Activated T-cell treated with anti-CD3 and anti-CD28 coated beads, Interleukin-2, amount 50 U/mL, for 72 hours (primary cell): ENCODE results near the gene SIRT5. TPM values are rescaled to one million over a fixed set of nuclear protein-coding genes. Genes with fewer than 3 reads are reported as not detected.

Experiments
- ATAC-seq, 2 donors: fragments of 150-1000 bp; cut with Tn5 transposase; replicated peaks in 1 of 2; 2 replicates each; pipeline ENCODE4 v1.10.0; 2021; ENCODE audit warnings: moderate library complexity in 2 of 2, mild to moderate bottlenecking in 1 of 2
- DNase-seq, 2 donors: peaks; one replicate each; pipeline ENCODE4 v3.0.0; 2021 to 2022; ENCODE audit warnings: mixed read lengths in 1 of 2
- H3K27ac Mint-ChIP-seq: one replicate; pipeline ENCODE4 v1.8.0; 2022; ENCODE audit warnings: mild to moderate bottlenecking, moderate library complexity, mixed read lengths
- H3K27me3 Mint-ChIP-seq: one replicate; pipeline ENCODE4 v1.8.0; 2022; ENCODE audit warnings: low read depth, mixed read lengths
- H3K36me3 Mint-ChIP-seq, 2 donors: one replicate each; pipeline ENCODE4 v1.8.0; 2022; ENCODE audit warnings: mixed read lengths in 2 of 2, mild to moderate bottlenecking in 1 of 2; ENCODE audit not compliant: insufficient read depth in 2 of 2
- H3K4me1 Mint-ChIP-seq: one replicate; pipeline ENCODE4 v1.8.0; 2022; ENCODE audit warnings: low read depth, mixed read lengths
- H3K4me3 Mint-ChIP-seq, 2 donors: one replicate each; pipeline ENCODE4 v1.8.0; 2022; ENCODE audit warnings: mild to moderate bottlenecking in 2 of 2, mixed read lengths in 2 of 2, moderate library complexity in 2 of 2
- H3K9me3 Mint-ChIP-seq, 2 donors: one replicate each; pipeline ENCODE4 v1.8.0; 2022; ENCODE audit warnings: mixed read lengths in 2 of 2
- total RNA-seq, 2 donors: library from RNA; stranded (reverse); gene quantifications; one replicate each; pipeline ENCODE4 v1.2.3, GENCODE V29; 2022

The SIRT5 gene
- total RNA-seq, 2 donors from 2014 or later = 12.2 to 14.3 TPM

DNA sequence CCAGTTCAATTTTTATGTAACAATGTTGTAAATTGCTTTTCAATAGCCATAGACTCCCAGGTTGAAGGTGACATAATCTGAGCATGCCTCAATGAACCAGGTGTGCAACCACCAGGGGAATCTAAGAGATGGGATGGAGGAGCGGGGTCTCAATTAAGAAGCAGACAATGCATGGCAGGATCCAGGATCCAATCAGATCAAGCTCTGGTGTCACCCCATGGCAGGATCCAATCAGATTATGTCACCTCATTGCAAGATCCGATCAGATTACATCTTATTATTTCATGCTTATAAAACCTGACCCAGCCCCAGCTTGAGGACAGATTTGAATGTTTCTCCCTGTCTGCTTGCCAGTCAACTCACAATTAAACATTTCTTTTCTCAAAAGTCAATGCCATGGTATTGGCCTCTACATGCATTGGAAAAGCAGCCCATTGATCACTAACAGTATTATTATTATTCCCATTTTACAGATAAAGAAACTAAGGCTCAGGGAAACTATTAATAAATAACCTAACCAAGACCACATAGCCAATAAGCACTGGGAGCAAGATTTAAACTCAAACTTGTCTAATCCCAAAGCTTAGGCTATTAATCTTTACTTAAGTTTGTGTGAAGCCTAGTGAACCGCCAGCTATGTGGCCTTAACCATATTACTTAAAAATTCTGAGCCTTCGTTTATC lies 14.3 kb upstream of the SIRT5 start:
- no peak overlapping the region for H3K4me3 Mint-ChIP-seq
- no peaks in the 10 kb centered on the region for H3K27me3 Mint-ChIP-seq
- no peak overlapping the region for H3K27ac Mint-ChIP-seq
- ATAC-seq = no peak
- DNase-seq = no peak
- H3K9me3 Mint-ChIP-seq = no peaks in the 10 kb centered on the region
- H3K4me1 Mint-ChIP-seq = no peaks in the 10 kb centered on the region
- no peaks in the 10 kb centered on the region for H3K36me3 Mint-ChIP-seq

DNA sequence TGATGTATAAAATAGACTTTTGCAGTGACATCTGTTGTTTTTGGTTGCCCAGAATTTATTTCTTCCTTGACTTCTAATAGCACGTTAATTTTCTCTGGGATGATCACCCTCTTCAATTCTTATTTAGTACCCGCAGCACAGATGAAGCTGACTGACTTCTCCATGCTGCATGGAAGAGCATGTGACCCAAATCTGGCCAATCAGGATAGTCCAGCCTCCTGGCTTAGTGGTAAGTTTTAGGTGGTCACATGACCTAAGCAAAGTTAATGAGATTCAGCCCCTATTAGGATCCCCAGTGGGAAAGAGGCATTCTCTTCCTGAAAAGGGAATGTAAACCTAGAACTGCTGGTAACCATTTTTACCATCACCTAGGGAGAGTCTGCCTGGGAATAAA lies 13.8 kb upstream of the SIRT5 start:
- Mint-ChIP-seq H3K4me1 (no peaks in the 10 kb centered on the region), H3K36me3 (no peaks in the 10 kb centered on the region), H3K27ac (no peak overlapping the region), H3K4me3 (no peak overlapping the region), H3K9me3 (no peaks in the 10 kb centered on the region), H3K27me3 (no peaks in the 10 kb centered on the region)
- DNase-seq = no peak
- no peak for ATAC-seq

DNA sequence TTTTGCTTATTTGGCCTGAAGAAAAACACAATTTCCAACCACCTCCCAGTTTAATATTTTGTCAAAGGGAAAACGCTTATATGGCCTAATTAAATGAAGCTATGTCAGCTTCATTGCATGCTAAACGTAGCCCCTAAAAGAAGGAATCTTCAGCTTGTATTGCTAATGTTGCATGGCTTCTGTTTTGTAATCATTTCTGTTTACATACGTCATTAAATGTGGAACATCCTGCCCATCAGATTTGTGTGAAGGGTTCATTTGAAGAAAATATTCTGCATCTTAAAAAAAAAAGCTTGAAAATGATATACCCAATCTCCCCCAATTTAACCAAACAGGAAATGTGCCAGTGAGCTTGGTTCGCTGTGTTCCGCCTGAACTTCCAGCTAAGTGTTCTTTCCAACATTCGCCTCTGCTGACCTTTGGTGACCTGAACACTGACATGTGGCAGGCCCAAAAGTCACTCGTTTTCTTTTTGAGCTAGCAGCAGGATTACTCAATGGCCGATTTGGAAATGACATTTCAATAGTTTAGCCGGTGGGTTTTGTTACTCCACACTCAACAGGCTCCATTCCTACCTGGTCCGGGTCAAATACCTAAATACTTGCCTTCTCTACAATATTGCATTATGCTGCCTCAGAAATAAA lies 12.7 kb upstream of the SIRT5 start:
- DNase-seq (no peak), ATAC-seq (no peak)
- H3K27ac Mint-ChIP-seq = no peak overlapping the region
- H3K4me3 Mint-ChIP-seq = no peak overlapping the region
- H3K27me3 Mint-ChIP-seq = peaks cover 6% of the 10 kb centered on the region
- no peaks in the 10 kb centered on the region for H3K9me3 Mint-ChIP-seq
- no peaks in the 10 kb centered on the region for H3K4me1 Mint-ChIP-seq
- no peaks in the 10 kb centered on the region for H3K36me3 Mint-ChIP-seq

DNA sequence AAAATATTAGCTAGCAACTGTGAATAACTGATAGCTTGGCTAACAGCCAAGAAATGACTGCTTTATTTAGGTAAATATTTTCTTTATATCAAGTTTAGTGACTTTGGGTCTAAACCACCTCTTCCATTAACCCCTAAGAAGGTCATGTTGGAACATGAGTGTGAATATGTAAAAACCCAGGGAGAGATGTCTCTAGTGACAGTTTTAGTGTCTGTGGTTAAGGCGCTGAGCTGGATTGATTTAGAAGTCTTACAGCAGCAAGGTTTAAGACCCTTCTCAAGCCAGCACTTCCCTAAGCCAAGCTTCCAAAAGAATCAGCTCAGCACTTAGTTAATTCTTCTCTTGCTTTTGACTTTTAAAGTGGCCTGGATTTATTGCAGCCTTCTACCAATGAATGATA lies 11.4 kb upstream of the SIRT5 start:
- Mint-ChIP-seq H3K9me3 (no peaks in the 10 kb centered on the region), H3K27ac (no peak overlapping the region), H3K27me3 (peaks cover 6% of the 10 kb centered on the region), H3K36me3 (no peaks in the 10 kb centered on the region), H3K4me3 (no peak overlapping the region), H3K4me1 (no peaks in the 10 kb centered on the region)
- DNase-seq = no peak
- no peak for ATAC-seq

DNA sequence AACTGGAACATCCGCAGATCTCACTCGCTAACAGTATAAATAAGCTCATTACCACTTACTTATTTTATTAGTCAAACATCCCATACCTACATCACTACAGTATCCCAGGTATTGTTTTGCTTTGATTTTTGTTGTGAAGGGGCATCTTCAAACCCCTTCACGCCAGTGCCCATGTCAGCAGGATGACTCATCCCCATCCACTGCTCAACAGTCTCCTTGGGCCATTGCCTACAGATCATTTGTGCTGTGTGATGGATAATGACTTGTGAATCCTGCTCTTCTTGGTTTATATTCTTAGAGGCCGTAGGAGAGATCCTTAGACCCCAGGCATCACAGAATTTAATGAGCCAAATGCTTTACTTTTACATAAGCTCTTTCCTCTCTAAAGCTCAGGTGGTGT lies 8.5 kb upstream of the SIRT5 start:
- H3K4me1 Mint-ChIP-seq = no peaks in the 10 kb centered on the region
- DNase-seq = no peak
- H3K4me3 Mint-ChIP-seq = no peak overlapping the region
- ATAC-seq = no peak
- H3K36me3 Mint-ChIP-seq = no peaks in the 10 kb centered on the region
- no peak overlapping the region for H3K27ac Mint-ChIP-seq
- no peaks in the 10 kb centered on the region for H3K9me3 Mint-ChIP-seq
- peaks cover 6% of the 10 kb centered on the region for H3K27me3 Mint-ChIP-seq

DNA sequence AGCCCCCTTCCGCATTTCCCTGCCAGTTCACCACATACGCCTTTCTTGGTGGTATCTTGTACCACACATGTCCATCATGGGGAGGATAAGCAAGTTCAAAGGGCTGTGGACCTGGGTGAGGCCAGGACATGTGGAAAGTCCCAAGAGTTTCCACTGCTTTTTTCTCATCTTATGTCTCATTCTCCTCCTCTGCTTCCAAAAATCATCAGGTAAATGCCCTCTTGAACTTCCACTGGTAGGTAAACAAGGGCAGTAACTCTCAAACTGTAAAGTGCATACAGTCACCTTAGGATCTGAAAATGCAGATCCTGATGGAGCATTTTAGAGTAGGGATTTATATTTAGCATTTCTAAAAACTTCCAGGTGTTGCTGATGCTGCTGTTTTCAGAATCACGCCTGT lies 7.9 kb upstream of the SIRT5 start:
- no peaks in the 10 kb centered on the region for H3K4me1 Mint-ChIP-seq
- no peak for DNase-seq
- H3K4me3 Mint-ChIP-seq = no peak overlapping the region
- ATAC-seq = no peak
- H3K27me3 Mint-ChIP-seq = peaks cover 6% of the 10 kb centered on the region
- H3K9me3 Mint-ChIP-seq = no peaks in the 10 kb centered on the region
- H3K27ac Mint-ChIP-seq = no peak overlapping the region
- H3K36me3 Mint-ChIP-seq = no peaks in the 10 kb centered on the region

DNA sequence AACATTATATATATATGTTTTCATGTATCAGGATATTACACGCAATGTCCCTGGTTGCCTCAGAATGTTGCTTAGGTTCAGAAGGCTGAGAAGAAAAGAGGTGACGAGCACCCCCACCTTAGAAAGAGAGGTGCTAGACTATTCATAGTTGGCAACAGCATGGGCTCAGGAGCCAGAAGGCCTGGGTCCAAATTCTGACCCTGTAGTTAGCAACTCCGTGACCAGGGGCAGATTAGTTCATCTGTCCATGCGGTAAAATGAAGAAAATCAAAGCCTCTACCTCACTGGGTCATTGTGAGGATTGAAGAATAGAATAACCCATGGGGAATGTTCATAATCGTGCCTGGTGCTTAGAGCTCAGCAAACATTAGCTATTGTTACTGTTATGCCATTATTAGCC lies 5.4 kb upstream of the SIRT5 start:
- Mint-ChIP-seq H3K36me3 (no peaks in the 10 kb centered on the region), H3K9me3 (no peaks in the 10 kb centered on the region), H3K27me3 (peaks cover 6% of the 10 kb centered on the region), H3K4me1 (peaks cover 13% of the 10 kb centered on the region), H3K4me3 (no peak overlapping the region), H3K27ac (no peak overlapping the region)
- DNase-seq = no peak
- ATAC-seq = no peak

DNA sequence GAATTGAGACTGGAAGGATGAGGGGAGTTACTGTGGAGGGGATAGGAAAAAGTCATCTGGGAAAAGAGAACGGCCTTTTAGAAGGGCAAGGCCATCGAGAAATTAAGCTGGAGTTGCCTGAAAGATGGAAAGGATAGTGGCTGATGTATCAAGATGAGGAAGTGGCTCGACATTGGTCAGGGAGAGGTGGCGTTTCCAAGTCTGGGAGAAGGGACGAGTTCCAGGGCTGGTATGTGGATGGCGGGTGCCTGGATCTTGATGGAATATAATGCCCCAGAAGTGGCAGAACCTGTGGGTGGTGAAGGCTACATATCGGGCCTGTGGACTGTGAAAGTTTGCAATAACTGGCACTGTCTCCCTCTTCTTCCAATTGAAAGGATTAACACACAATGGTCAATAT lies 2.2 kb upstream of the SIRT5 start:
- no peak for ATAC-seq
- Mint-ChIP-seq H3K9me3 (no peaks in the 10 kb centered on the region), H3K36me3 (no peaks in the 10 kb centered on the region), H3K4me3 (peak overlapping the region in 1 of 2 donors; percentile 0), H3K4me1 (peaks cover 32% of the 10 kb centered on the region), H3K27ac (no peak overlapping the region), H3K27me3 (no peaks in the 10 kb centered on the region)
- no peak for DNase-seq

DNA sequence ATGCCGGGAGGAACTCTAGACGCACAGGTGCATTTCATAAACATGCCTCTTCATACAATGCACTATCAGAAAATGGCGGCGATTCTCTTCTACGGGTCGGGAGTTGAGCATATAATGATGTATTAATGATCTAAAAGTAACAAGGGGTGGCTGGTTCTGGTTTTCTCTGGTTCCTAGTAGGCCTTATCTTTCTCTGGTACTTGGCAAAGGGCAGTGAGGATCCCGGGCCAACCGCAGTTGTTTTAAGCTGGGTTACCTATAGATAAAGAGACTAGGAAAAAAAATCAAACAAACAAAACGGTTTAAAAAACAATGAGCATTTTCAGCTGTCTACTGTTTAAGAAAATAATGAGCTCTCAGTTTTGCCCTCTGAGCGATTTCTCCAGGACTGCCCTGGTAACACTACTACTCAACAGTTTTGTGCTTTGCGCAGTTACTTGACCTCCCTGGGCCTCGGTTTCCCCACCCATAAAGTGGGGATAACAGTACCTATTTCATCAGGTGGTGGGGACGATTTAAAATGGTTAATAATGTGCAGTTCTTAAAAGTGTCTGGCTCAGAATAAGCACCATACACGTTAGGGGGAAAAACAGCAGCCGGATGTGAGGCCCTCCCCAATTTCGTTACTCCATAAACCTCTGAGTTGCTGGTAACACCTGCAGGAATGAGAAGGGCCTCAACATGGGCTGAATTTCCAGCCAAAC lies 1.3 kb upstream of the SIRT5 start:
- H3K4me3 Mint-ChIP-seq = peak overlapping the region; percentile 97
- no peak for DNase-seq
- peaks cover 2 to 4% of the 10 kb centered on the region in 2 donors for H3K36me3 Mint-ChIP-seq
- peaks cover 39% of the 10 kb centered on the region for H3K4me1 Mint-ChIP-seq
- ATAC-seq = no peak
- no peak overlapping the region for H3K27ac Mint-ChIP-seq
- no peaks in the 10 kb centered on the region for H3K27me3 Mint-ChIP-seq
- H3K9me3 Mint-ChIP-seq = peaks cover 0 to 2% of the 10 kb centered on the region in 2 donors

DNA sequence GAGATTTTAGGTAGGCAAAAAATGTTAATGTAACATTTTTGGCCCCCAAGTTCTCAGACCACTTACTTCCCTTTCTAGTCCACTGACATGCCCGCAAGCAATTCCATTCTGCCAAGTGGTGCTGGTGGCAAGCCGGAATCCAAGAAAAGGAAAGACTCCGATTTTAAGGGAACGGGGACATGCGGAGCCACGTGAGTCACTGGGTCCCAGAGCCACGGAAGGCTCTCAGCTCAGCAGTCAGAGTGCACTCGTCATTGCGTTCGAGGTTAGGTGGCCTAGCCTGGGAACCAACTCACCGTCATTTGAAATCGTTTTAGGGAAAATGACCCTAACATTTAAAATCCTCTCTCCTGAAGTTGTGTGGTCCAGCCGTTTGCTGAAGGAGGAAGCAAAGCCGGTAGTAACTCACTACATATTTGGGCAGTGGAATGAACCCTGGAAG lies 711 bp upstream of the SIRT5 start:
- Mint-ChIP-seq H3K9me3 (peaks cover 0 to 2% of the 10 kb centered on the region in 2 donors), H3K27ac (peak overlapping the region; percentile 90), H3K4me1 (peaks cover 39% of the 10 kb centered on the region), H3K36me3 (peaks cover 2 to 5% of the 10 kb centered on the region in 2 donors), H3K4me3 (peak overlapping the region; percentile 97), H3K27me3 (no peaks in the 10 kb centered on the region)
- DNase-seq = peak; percentile 7 to 8
- no peak for ATAC-seq

DNA sequence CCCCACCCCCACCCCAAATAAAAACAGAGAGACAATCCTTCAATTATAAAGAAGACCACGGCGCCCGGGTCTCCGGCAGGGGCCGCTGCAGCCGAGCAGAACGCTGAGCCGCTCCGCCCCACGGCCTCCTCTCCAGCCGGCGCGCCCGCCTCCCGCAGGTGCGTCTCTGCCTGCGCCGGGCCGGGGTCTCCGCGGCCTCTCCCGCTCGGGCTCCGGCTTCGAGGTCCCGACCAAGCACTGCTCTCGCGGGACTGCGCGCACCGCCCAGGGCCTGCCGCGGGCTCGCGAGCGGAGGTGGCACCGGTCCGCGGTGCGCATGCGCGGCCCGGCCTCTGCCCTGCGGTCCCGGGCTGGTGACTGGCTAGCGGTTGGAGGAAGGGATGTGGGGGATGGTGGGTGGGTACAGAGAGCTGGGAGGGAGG lies 241 bp upstream of the SIRT5 start:
- H3K9me3 Mint-ChIP-seq = peaks cover 0 to 2% of the 10 kb centered on the region in 2 donors
- peaks cover 39% of the 10 kb centered on the region for H3K4me1 Mint-ChIP-seq
- H3K4me3 Mint-ChIP-seq = peak overlapping the region; percentile 97
- H3K27ac Mint-ChIP-seq = peak overlapping the region; percentile 93
- H3K27me3 Mint-ChIP-seq = no peaks in the 10 kb centered on the region
- peak; percentile 82 to 84 for ATAC-seq
- DNase-seq = peak; percentile 93 to 95
- H3K36me3 Mint-ChIP-seq = peaks cover 2 to 5% of the 10 kb centered on the region in 2 donors

DNA sequence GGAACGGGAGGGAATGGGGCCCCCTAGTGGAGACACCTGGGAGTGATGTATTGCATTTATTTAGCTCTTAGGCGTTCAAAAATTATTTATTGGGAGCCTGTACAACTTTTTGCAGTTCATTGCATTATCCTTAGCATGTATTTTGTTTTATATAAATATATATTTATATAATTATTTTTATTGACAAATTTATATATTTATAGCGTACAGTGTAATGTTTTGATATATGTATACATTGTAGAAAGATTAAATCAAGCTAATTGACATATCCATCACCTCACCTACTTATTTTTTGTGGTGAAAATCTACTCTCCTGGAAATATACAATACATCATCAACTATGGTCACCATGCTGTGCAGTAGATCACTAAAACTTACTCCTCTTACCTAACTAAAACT lies 975 bp downstream of the SIRT5 start:
- ATAC-seq = no peak
- H3K4me3 Mint-ChIP-seq = peak overlapping the region; percentile 97
- peak overlapping the region; percentile 93 for H3K27ac Mint-ChIP-seq
- DNase-seq = no peak
- H3K27me3 Mint-ChIP-seq = no peaks in the 10 kb centered on the region
- H3K36me3 Mint-ChIP-seq = peaks cover 2 to 5% of the 10 kb centered on the region in 2 donors
- peaks cover 39% of the 10 kb centered on the region for H3K4me1 Mint-ChIP-seq
- H3K9me3 Mint-ChIP-seq = peaks cover 0 to 2% of the 10 kb centered on the region in 2 donors

DNA sequence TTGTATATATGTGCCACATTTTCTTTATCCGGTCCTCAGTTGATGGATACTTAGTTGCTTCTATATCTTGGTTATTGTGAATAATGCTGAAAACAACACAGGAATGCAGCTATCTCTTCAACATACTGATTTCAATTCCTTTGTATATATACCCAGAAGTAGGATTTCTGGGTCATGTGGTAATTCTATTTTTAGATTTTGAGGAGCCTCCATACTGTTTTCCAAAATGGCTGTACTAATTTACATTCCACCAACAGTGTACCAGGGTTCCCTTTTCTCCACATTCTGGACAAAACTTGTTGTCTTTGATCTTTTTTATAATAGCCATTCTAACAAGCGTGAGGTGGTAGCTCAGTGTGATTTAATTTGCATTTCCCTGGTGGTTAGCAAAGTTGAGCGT lies 1.6 kb downstream of the SIRT5 start:
- no peak for DNase-seq
- H3K36me3 Mint-ChIP-seq = peaks cover 2 to 11% of the 10 kb centered on the region in 2 donors
- peaks cover 39% of the 10 kb centered on the region for H3K4me1 Mint-ChIP-seq
- peaks cover 0 to 2% of the 10 kb centered on the region in 2 donors for H3K9me3 Mint-ChIP-seq
- H3K27ac Mint-ChIP-seq = peak overlapping the region; percentile 27
- peak overlapping the region; percentile 66 to 69 for H3K4me3 Mint-ChIP-seq
- ATAC-seq = no peak
- no peaks in the 10 kb centered on the region for H3K27me3 Mint-ChIP-seq
